WTC11 (cell line): ENCODE data around the gene OR2A14. TPM values are rescaled to one million over a fixed set of nuclear protein-coding genes. Genes with fewer than 3 reads are reported as not detected.

Source experiments
- ATAC-seq: fragments of 200-7000 bp; cut with Tn5 transposase; 2 replicates; pipeline ENCODE4 v1.10.0; 2021; ENCODE audit warnings: mild to moderate bottlenecking, moderate library complexity
- CTCF ChIA-PET: fragments of 300-600 bp; sonication (Branson Sonifier 250); formaldehyde crosslinking; loops from one replicate; lab custom pipeline; 2021; ENCODE audit warnings: antibody characterized with exemption; lab: Charles Lee
- POLR2A ChIA-PET: fragments of 350-600 bp; sonication (Branson Sonifier 250); formaldehyde crosslinking; loops from one replicate; lab custom pipeline; 2021; ENCODE audit warnings: antibody characterized with exemption; lab: Charles Lee
- DNase-seq: peaks from one replicate; pipeline ENCODE4 v3.0.0; 2021; ENCODE audit warnings: low spot score
- H3K27ac Mint-ChIP-seq: 2 replicates; pipeline ENCODE4 v1.8.0; 2021; ENCODE audit warnings: mixed read lengths
- H3K27me3 Mint-ChIP-seq: 2 replicates; pipeline ENCODE4 v1.8.0; 2021; ENCODE audit warnings: low read depth, mild to moderate bottlenecking, moderate library complexity, mixed read lengths
- H3K36me3 Mint-ChIP-seq: 2 replicates; pipeline ENCODE4 v1.8.0; 2021; ENCODE audit warnings: mixed read lengths
- H3K4me1 Mint-ChIP-seq: 2 replicates; pipeline ENCODE4 v1.8.0; 2022; ENCODE audit warnings: mixed read lengths
- H3K4me3 Mint-ChIP-seq: 2 replicates; pipeline ENCODE4 v1.8.0; 2021; ENCODE audit warnings: mild to moderate bottlenecking, moderate library complexity, mixed read lengths
- H3K9me3 Mint-ChIP-seq: 2 replicates; pipeline ENCODE4 v1.8.0; 2021; ENCODE audit warnings: mixed read lengths
- ATF1 ChIP-seq: sonication (generic); formaldehyde crosslinking; IDR thresholded peaks from 2 replicates; pipeline ENCODE4 v1.8.1; 2023; ENCODE audit warnings: mild to moderate bottlenecking, moderate library complexity, missing genetic modification reagents
- ATF2 ChIP-seq: sonication (generic); formaldehyde crosslinking; IDR thresholded peaks from 2 replicates; pipeline ENCODE4 v1.8.1; 2022; ENCODE audit warnings: low read depth, missing genetic modification reagents, borderline replicate concordance
- ATF3 ChIP-seq: sonication (generic); formaldehyde crosslinking; conservative IDR thresholded peaks from 2 replicates; pipeline ENCODE4 v1.8.1; 2022; ENCODE audit warnings: mild to moderate bottlenecking, missing genetic modification reagents
- E2F5 ChIP-seq: sonication (generic); formaldehyde crosslinking; IDR thresholded peaks from 2 replicates; pipeline ENCODE4 v1.8.1; 2022; ENCODE audit warnings: mild to moderate bottlenecking, moderate library complexity, missing genetic modification reagents
- ETV6 ChIP-seq: sonication (generic); formaldehyde crosslinking; IDR thresholded peaks from 2 replicates; pipeline ENCODE4 v1.8.1; 2022; ENCODE audit warnings: mild to moderate bottlenecking, missing genetic modification reagents
- FOXJ3 ChIP-seq: sonication (generic); formaldehyde crosslinking; IDR thresholded peaks from 2 replicates; pipeline ENCODE4 v1.9.0; 2021; ENCODE audit warnings: missing genetic modification reagents, mild to moderate bottlenecking, borderline replicate concordance
- HMGA2 ChIP-seq: fragments of 250-450 bp; sonication (Bioruptor Pico); IDR thresholded peaks from 2 replicates; pipeline ENCODE4 v1.4.0; 2021; ENCODE audit warnings: mild to moderate bottlenecking, moderate library complexity
- MLX ChIP-seq: sonication (generic); formaldehyde crosslinking; IDR thresholded peaks from 2 replicates; pipeline ENCODE4 v1.8.1; 2023; ENCODE audit warnings: mild to moderate bottlenecking, missing genetic modification reagents, moderate library complexity
- MXD4 ChIP-seq: fragments of 250-450 bp; sonication (Bioruptor Pico); IDR thresholded peaks from 2 replicates; pipeline ENCODE4 v1.8.0; 2021; ENCODE audit warnings: mild to moderate bottlenecking, moderate library complexity, borderline replicate concordance
- NR2C2 ChIP-seq: sonication (generic); formaldehyde crosslinking; IDR thresholded peaks from 2 replicates; pipeline ENCODE4 v1.8.0; 2022; ENCODE audit warnings: mild to moderate bottlenecking, missing genetic modification reagents
- SP1 ChIP-seq: sonication (generic); formaldehyde crosslinking; conservative IDR thresholded peaks from 2 replicates; pipeline ENCODE4 v1.8.1; 2022; ENCODE audit warnings: missing genetic modification reagents
- ZBTB21 ChIP-seq: sonication (generic); formaldehyde crosslinking; IDR thresholded peaks from 2 replicates; pipeline ENCODE4 v1.8.1; 2023; ENCODE audit warnings: mild to moderate bottlenecking, missing genetic modification reagents, borderline replicate concordance
- ZNF138 ChIP-seq: sonication (generic); formaldehyde crosslinking; conservative IDR thresholded peaks from 2 replicates; pipeline ENCODE4 v1.8.1; 2022; ENCODE audit warnings: mild to moderate bottlenecking, moderate library complexity, missing genetic modification reagents
- ZNF416 ChIP-seq: fragments of 250-450 bp; sonication (Bioruptor Pico); IDR thresholded peaks from 2 replicates; pipeline ENCODE4 v1.9.0; 2021; ENCODE audit warnings: mild to moderate bottlenecking, inconsistent platforms
- ZSCAN18 ChIP-seq: fragments of 250-450 bp; sonication (Bioruptor Pico); IDR thresholded peaks from 2 replicates; pipeline ENCODE4 v2.1.2; 2022; ENCODE audit warnings: mild to moderate bottlenecking, moderate library complexity
- total RNA-seq: library from RNA; stranded (reverse); gene quantifications from 3 replicates; pipeline ENCODE4 v1.2.3, GENCODE V29; 2021
- TF ChIP-seq, protein P1 (sequence below): sonication (generic); formaldehyde crosslinking; IDR thresholded peaks from 2 replicates; pipeline ENCODE4 v1.8.1; 2023; ENCODE audit warnings: mild to moderate bottlenecking, missing genetic modification reagents, borderline replicate concordance
- TF ChIP-seq, protein P2 (sequence below): sonication (generic); formaldehyde crosslinking; IDR thresholded peaks from 2 replicates; pipeline ENCODE4 v1.8.1; 2023; ENCODE audit warnings: mild to moderate bottlenecking, moderate library complexity, missing genetic modification reagents

The OR2A14 gene
- total RNA-seq, 1 experiment from 2014 or later, result not detected

DNA sequence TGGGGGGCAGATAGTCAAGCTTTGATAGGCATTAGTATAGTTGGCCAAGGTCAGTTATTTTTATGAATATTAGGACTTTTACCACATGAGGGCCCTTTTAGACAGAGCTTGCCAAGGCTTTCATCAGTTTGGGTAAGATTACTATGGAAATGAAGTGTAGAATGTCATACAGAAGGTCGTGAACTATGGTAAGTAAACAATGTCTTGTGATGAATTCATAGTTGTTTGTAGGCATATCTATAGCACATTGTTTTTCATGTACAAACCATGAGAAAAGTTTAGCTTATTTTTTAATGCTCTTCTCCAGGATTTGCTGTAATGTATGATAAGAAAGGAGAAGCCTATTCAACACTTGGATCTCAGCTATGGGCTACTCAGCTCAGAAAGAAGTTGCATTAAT is 9.3 kb upstream of the OR2A14 start (continued):
- no peak for TF ChIP-seq ZSCAN18 (CRISPR knock-in tag)
- TF ChIP-seq ZNF138 (CRISPR knock-in tag), result no peak
- no peak for TF ChIP-seq ZBTB21 (CRISPR knock-in tag)
- no peak for TF ChIP-seq ETV6
- TF ChIP-seq E2F5 (CRISPR knock-in tag), result no peak
- no peak for TF ChIP-seq ATF3 (CRISPR knock-in tag)

DNA sequence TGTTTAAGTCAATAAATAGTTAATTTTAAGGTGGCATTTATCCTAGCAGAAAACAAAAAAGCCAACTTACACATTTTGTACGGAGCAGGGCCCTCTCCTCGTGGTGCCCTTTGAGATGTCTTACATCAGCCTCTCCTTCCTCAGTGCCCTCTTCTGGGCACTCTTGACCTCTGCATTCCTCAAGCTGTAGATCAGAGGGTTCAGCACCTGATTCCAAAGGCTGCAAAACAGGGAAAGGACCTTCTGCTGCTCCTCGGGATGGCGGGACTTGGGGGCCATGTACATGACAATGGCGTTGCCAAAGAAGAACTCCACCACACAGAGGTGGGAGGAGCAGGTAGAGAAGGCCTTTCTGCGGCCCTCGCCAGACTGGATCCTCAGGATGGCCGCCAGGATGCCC is 4.6 kb upstream of the OR2A14 start:
- H3K36me3 Mint-ChIP-seq, result peaks cover 4% of the 10 kb centered on the region
- ChIA-PET POLR2A (no interaction called here), CTCF (interaction anchor here (0.6 to 1.8 kb wide), 2 partner anchors 10 to 558 kb away, joined by 4 to 8 read pairs; no protein-coding TSS in a partner anchor)
- H3K27me3 Mint-ChIP-seq, result no peaks in the 10 kb centered on the region
- peaks cover 6% of the 10 kb centered on the region for H3K9me3 Mint-ChIP-seq
- ATAC-seq (peak; percentile 84), DNase-seq (no peak)
- no peak overlapping the region for H3K4me3 Mint-ChIP-seq
- H3K27ac Mint-ChIP-seq, result no peak overlapping the region
- no peaks in the 10 kb centered on the region for H3K4me1 Mint-ChIP-seq
- TF ChIP-seq MLX (CRISPR knock-in tag) (no peak), HMGA2 (CRISPR knock-in tag) (no peak), ZNF416 (CRISPR knock-in tag) (no peak), NR2C2 (no peak), ZSCAN18 (CRISPR knock-in tag) (no peak), SP1 (CRISPR knock-in tag) (no peak), FOXJ3 (CRISPR knock-in tag) (no peak), MXD4 (CRISPR knock-in tag) (no peak), ATF2 (no peak), ATF1 (CRISPR knock-in tag) (no peak)
- TF ChIP-seq, protein P1, sequence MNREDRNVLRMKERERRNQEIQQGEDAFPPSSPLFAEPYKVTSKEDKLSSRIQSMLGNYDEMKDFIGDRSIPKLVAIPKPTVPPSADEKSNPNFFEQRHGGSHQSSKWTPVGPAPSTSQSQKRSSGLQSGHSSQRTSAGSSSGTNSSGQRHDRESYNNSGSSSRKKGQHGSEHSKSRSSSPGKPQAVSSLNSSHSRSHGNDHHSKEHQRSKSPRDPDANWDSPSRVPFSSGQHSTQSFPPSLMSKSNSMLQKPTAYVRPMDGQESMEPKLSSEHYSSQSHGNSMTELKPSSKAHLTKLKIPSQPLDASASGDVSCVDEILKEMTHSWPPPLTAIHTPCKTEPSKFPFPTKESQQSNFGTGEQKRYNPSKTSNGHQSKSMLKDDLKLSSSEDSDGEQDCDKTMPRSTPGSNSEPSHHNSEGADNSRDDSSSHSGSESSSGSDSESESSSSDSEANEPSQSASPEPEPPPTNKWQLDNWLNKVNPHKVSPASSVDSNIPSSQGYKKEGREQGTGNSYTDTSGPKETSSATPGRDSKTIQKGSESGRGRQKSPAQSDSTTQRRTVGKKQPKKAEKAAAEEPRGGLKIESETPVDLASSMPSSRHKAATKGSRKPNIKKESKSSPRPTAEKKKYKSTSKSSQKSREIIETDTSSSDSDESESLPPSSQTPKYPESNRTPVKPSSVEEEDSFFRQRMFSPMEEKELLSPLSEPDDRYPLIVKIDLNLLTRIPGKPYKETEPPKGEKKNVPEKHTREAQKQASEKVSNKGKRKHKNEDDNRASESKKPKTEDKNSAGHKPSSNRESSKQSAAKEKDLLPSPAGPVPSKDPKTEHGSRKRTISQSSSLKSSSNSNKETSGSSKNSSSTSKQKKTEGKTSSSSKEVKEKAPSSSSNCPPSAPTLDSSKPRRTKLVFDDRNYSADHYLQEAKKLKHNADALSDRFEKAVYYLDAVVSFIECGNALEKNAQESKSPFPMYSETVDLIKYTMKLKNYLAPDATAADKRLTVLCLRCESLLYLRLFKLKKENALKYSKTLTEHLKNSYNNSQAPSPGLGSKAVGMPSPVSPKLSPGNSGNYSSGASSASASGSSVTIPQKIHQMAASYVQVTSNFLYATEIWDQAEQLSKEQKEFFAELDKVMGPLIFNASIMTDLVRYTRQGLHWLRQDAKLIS (CRISPR knock-in tag), result no peak
- TF ChIP-seq, protein P2, sequence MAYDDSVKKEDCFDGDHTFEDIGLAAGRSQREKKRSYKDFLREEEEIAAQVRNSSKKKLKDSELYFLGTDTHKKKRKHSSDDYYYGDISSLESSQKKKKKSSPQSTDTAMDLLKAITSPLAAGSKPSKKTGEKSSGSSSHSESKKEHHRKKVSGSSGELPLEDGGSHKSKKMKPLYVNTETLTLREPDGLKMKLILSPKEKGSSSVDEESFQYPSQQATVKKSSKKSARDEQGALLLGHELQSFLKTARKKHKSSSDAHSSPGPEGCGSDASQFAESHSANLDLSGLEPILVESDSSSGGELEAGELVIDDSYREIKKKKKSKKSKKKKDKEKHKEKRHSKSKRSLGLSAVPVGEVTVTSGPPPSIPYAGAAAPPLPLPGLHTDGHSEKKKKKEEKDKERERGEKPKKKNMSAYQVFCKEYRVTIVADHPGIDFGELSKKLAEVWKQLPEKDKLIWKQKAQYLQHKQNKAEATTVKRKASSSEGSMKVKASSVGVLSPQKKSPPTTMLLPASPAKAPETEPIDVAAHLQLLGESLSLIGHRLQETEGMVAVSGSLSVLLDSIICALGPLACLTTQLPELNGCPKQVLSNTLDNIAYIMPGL, result no peak
